Activated effector memory CD4-positive, alpha-beta T cell treated with Interleukin-2 at 50 U/mL for 16 hours (primary cell): ENCODE measurements around the gene CCDC24.

Source experiments
- DNase-seq: peaks from one replicate; pipeline ENCODE4 v3.0.0-alpha.2; 2020

The CCDC24 gene

GRCh38 chr1:44045064-44045463 is 53.7 kb downstream of the CCDC24 start:
- no peak for DNase-seq
